ENCODE measurements around the gene CGNL1.

GRCh38 chr15:57580866-57581265 lies 204.6 kb downstream of the CGNL1 start:
- TF ChIP-seq, protein P1, sequence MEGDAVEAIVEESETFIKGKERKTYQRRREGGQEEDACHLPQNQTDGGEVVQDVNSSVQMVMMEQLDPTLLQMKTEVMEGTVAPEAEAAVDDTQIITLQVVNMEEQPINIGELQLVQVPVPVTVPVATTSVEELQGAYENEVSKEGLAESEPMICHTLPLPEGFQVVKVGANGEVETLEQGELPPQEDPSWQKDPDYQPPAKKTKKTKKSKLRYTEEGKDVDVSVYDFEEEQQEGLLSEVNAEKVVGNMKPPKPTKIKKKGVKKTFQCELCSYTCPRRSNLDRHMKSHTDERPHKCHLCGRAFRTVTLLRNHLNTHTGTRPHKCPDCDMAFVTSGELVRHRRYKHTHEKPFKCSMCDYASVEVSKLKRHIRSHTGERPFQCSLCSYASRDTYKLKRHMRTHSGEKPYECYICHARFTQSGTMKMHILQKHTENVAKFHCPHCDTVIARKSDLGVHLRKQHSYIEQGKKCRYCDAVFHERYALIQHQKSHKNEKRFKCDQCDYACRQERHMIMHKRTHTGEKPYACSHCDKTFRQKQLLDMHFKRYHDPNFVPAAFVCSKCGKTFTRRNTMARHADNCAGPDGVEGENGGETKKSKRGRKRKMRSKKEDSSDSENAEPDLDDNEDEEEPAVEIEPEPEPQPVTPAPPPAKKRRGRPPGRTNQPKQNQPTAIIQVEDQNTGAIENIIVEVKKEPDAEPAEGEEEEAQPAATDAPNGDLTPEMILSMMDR (IDR thresholded peaks at IDR 0.05), result no peak
- TF ChIP-seq RCOR1 (IDR thresholded peaks at IDR 0.05; ENCODE audit: low read length), result no peak
- TF ChIP-seq YY1 (IDR thresholded peaks at IDR 0.05; ENCODE audit: low read depth), result no peak
- no peak for TF ChIP-seq IRF3 (IDR thresholded peaks at IDR 0.05; ENCODE audit: low read depth, low read length)
- TF ChIP-seq EP300 (IDR thresholded peaks at IDR 0.05; ENCODE audit: borderline replicate concordance in 1 of 2, low read depth in 1 of 2, low read length in 1 of 2), result no peak
- no peak for TF ChIP-seq NRF1 (IDR thresholded peaks at IDR 0.05; ENCODE audit: low read depth, low read length)
- no peak for TF ChIP-seq JUND (IDR thresholded peaks at IDR 0.05)
- TF ChIP-seq POLR2AphosphoS5 (IDR thresholded peaks at IDR 0.05; ENCODE audit: low read depth, low read length), result no peak
- TF ChIP-seq EZH2phosphoT487 (IDR thresholded peaks at IDR 0.05; ENCODE audit: borderline replicate concordance, low read depth), result no peak
- TF ChIP-seq SIN3A (IDR thresholded peaks at IDR 0.05; ENCODE audit: borderline replicate concordance, low read depth, low read length), result no peak
- TF ChIP-seq CHD2 (IDR thresholded peaks at IDR 0.05; ENCODE audit: low read length, partially characterized antibody), result no peak
- TF ChIP-seq, protein P2, sequence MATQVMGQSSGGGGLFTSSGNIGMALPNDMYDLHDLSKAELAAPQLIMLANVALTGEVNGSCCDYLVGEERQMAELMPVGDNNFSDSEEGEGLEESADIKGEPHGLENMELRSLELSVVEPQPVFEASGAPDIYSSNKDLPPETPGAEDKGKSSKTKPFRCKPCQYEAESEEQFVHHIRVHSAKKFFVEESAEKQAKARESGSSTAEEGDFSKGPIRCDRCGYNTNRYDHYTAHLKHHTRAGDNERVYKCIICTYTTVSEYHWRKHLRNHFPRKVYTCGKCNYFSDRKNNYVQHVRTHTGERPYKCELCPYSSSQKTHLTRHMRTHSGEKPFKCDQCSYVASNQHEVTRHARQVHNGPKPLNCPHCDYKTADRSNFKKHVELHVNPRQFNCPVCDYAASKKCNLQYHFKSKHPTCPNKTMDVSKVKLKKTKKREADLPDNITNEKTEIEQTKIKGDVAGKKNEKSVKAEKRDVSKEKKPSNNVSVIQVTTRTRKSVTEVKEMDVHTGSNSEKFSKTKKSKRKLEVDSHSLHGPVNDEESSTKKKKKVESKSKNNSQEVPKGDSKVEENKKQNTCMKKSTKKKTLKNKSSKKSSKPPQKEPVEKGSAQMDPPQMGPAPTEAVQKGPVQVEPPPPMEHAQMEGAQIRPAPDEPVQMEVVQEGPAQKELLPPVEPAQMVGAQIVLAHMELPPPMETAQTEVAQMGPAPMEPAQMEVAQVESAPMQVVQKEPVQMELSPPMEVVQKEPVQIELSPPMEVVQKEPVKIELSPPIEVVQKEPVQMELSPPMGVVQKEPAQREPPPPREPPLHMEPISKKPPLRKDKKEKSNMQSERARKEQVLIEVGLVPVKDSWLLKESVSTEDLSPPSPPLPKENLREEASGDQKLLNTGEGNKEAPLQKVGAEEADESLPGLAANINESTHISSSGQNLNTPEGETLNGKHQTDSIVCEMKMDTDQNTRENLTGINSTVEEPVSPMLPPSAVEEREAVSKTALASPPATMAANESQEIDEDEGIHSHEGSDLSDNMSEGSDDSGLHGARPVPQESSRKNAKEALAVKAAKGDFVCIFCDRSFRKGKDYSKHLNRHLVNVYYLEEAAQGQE (IDR thresholded peaks at IDR 0.05; ENCODE audit: low read depth, low read length), result no peak
- TF ChIP-seq, protein P3, sequence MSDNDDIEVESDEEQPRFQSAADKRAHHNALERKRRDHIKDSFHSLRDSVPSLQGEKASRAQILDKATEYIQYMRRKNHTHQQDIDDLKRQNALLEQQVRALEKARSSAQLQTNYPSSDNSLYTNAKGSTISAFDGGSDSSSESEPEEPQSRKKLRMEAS (IDR thresholded peaks at IDR 0.05; ENCODE audit: low read depth), result no peak
- TF ChIP-seq ZBTB33 (IDR thresholded peaks at IDR 0.05; ENCODE audit: borderline replicate concordance, low read depth), result no peak
